H1 (cell line): ENCODE results near the gene GSC. TPM values are rescaled to one million over a fixed set of nuclear protein-coding genes. Genes with fewer than 3 reads are reported as not detected.

ENCODE experiments used
- CTCF ChIA-PET: fragments of 300-600 bp; sonication (Branson Sonifier 250); formaldehyde crosslinking; loops from one replicate; lab custom pipeline; 2021; ENCODE audit not compliant: partially characterized antibody; lab: Charles Lee
- POLR2A ChIA-PET: fragments of 300-600 bp; sonication (Branson Sonifier 250); formaldehyde crosslinking; loops from one replicate; lab custom pipeline; 2021; ENCODE audit warnings: inconsistent platforms; ENCODE audit not compliant: partially characterized antibody; lab: Charles Lee
- DNase-seq, 2 experiments: peaks; one replicate each; pipeline versions ENCODE4 v3.0.0 to v3.0.0-alpha.2; 2010 to 2022; ENCODE audit warnings: low spot score in 2 of 2, low read depth in 1 of 2, mixed read lengths in 1 of 2
- FAIRE-seq: peaks from 2 replicates; lab custom pipeline; 2011; peaks lifted over from hg19 to GRCh38; lab: Jason Lieb, UNC
- H2AFZ ChIP-seq: 2 replicates; pipeline ENCODE4 v1.8.1; 2012; ENCODE audit warnings: low read length, inconsistent platforms
- H2AK5ac ChIP-seq: 2 replicates; pipeline ENCODE4 v1.6.1; 2013; ENCODE audit warnings: low read depth, low read length
- H2BK120ac ChIP-seq: replicated peaks from 2 replicates; pipeline ENCODE3; 2013; ENCODE audit warnings: low read depth, low read length, inconsistent platforms
- H2BK12ac ChIP-seq: 2 replicates; pipeline ENCODE4 v1.6.1; 2013; ENCODE audit warnings: low read depth, low read length
- H2BK15ac ChIP-seq: 2 replicates; pipeline ENCODE4 v1.6.1; 2013; ENCODE audit warnings: low read length
- H2BK20ac ChIP-seq: 2 replicates; pipeline ENCODE4 v1.6.1; 2013; ENCODE audit warnings: low read length
- H2BK5ac ChIP-seq: 2 replicates; pipeline ENCODE4 v1.6.1; 2013; ENCODE audit warnings: low read depth, low read length
- H3K14ac ChIP-seq: 2 replicates; pipeline ENCODE4 v1.6.1; 2013; ENCODE audit warnings: inconsistent platforms; ENCODE audit not compliant: insufficient read length
- H3K18ac ChIP-seq: 2 replicates; pipeline ENCODE4 v1.6.1; 2013; ENCODE audit warnings: low read length; ENCODE audit errors: extremely low read depth
- H3K23ac ChIP-seq: 2 replicates; pipeline ENCODE4 v1.6.1; 2013; ENCODE audit warnings: inconsistent platforms; ENCODE audit not compliant: insufficient read length
- H3K23me2 ChIP-seq: 2 replicates; pipeline ENCODE4 v1.6.1; 2013; ENCODE audit warnings: low read depth, low read length
- H3K27ac ChIP-seq: 2 replicates; pipeline ENCODE4 v1.6.1; 2011; ENCODE audit warnings: low read depth, low read length, inconsistent platforms
- H3K27me3 ChIP-seq, 4 experiments: replicated peaks in 1 of 4; 1 replicate in 1 of 4; 2 replicates in 3 of 4; pipeline versions ENCODE4 v1.6.1 to v1.8.1; 2011 to 2013; ENCODE audit warnings: low read length in 3 of 4, mild to moderate bottlenecking in 3 of 4, inconsistent platforms in 2 of 4, mixed read lengths in 2 of 4, moderate library complexity in 1 of 4; ENCODE audit not compliant: control insufficient read depth in 3 of 4, insufficient read depth in 3 of 4; ENCODE audit errors: extremely low read depth in 1 of 4
- H3K36me3 ChIP-seq, 4 experiments: 2 replicates each; pipeline versions ENCODE4 v1.6.1 to v1.8.1; 2011 to 2013; ENCODE audit warnings: mild to moderate bottlenecking in 4 of 4, low read length in 3 of 4, moderate library complexity in 2 of 4, control low read depth in 1 of 4, inconsistent platforms in 1 of 4; ENCODE audit not compliant: insufficient read depth in 4 of 4, control insufficient read depth in 2 of 4
- H3K4ac ChIP-seq: replicated peaks from 2 replicates; pipeline ENCODE3; 2013; ENCODE audit warnings: low read length, low read depth, mixed read lengths, inconsistent platforms; ENCODE audit not compliant: insufficient read length
- H3K4me1 ChIP-seq, 4 experiments: replicated peaks in 1 of 4; 1 replicate in 1 of 4; 2 replicates in 3 of 4; pipeline versions ENCODE4 v1.6.1 to v1.8.1; 2011 to 2013; ENCODE audit warnings: low read length in 3 of 4, inconsistent platforms in 2 of 4, mixed read lengths in 1 of 4; ENCODE audit not compliant: insufficient read depth in 4 of 4, control insufficient read depth in 3 of 4
- H3K4me2 ChIP-seq, 2 experiments: 2 replicates each; pipeline versions ENCODE4 v1.6.1 to v1.8.1; 2011 to 2013; ENCODE audit warnings: low read depth in 2 of 2, low read length in 2 of 2, control low read depth in 1 of 2, inconsistent platforms in 1 of 2, mild to moderate bottlenecking in 1 of 2; ENCODE audit not compliant: insufficient read depth in 1 of 2
- H3K4me3 ChIP-seq, 4 experiments: fragments of 200-600, 300-600 bp in 1 of 4; sonication (generic), shearing (Covaris generic), sonication (Bioruptor Twin) in 1 of 4; 2 replicates each; pipeline versions ENCODE4 v1.5.1 to v1.8.1; 2011 to 2016; ENCODE audit warnings: low read length in 4 of 4, low read depth in 3 of 4, control low read depth in 2 of 4, inconsistent platforms in 2 of 4, mild to moderate bottlenecking in 2 of 4, mixed read lengths in 1 of 4, moderate library complexity in 1 of 4; ENCODE audit not compliant: insufficient read depth in 2 of 4; ENCODE audit errors: extremely low read depth in 1 of 4
- H3K56ac ChIP-seq: replicated peaks from 2 replicates; pipeline ENCODE3; 2013; ENCODE audit warnings: low read depth, mild to moderate bottlenecking, mixed read lengths, low read length, inconsistent platforms; ENCODE audit not compliant: insufficient read length
- H3K79me1 ChIP-seq: 2 replicates; pipeline ENCODE4 v1.6.1; 2013; ENCODE audit warnings: low read depth, low read length, control low read depth
- H3K79me2 ChIP-seq, 2 experiments: 2 replicates each; pipeline versions ENCODE4 v1.6.1 to v1.8.1; 2012 to 2013; ENCODE audit warnings: low read length in 2 of 2, mild to moderate bottlenecking in 2 of 2, inconsistent platforms in 1 of 2; ENCODE audit not compliant: insufficient read depth in 2 of 2, control insufficient read depth in 1 of 2
- H3K9ac ChIP-seq, 4 experiments: replicated peaks in 1 of 4; 1 replicate in 1 of 4; 2 replicates in 3 of 4; pipeline versions ENCODE4 v1.6.1 to v1.8.1; 2011 to 2013; ENCODE audit warnings: low read depth in 3 of 4, low read length in 3 of 4, control low read depth in 2 of 4, mild to moderate bottlenecking in 2 of 4, moderate library complexity in 2 of 4, inconsistent platforms in 1 of 4; ENCODE audit errors: extremely low read depth in 1 of 4
- H3K9me3 ChIP-seq, 2 experiments: 2 replicates each; pipeline versions ENCODE4 v1.6.1 to v1.8.1; 2012 to 2013; ENCODE audit warnings: mild to moderate bottlenecking in 2 of 2, moderate library complexity in 2 of 2, control low read depth in 1 of 2, inconsistent platforms in 1 of 2, low read depth in 1 of 2, low read length in 1 of 2, mixed read lengths in 1 of 2; ENCODE audit not compliant: insufficient read depth in 2 of 2
- H4K20me1 ChIP-seq, 2 experiments: replicated peaks in 1 of 2; 2 replicates each; pipeline versions ENCODE3 to v1.8.1; 2011 to 2013; ENCODE audit warnings: inconsistent platforms in 2 of 2, low read length in 2 of 2, mild to moderate bottlenecking in 1 of 2; ENCODE audit not compliant: insufficient read depth in 2 of 2, control insufficient read depth in 1 of 2
- H4K5ac ChIP-seq: 2 replicates; pipeline ENCODE4 v1.6.1; 2013; ENCODE audit warnings: low read length, low read depth, mixed read lengths, inconsistent platforms; ENCODE audit not compliant: insufficient read length
- H4K8ac ChIP-seq: 2 replicates; pipeline ENCODE4 v1.8.0; 2013; ENCODE audit warnings: mild to moderate bottlenecking, moderate library complexity, low read length, inconsistent platforms; ENCODE audit not compliant: insufficient read depth; ENCODE audit errors: extremely low read depth
- H4K91ac ChIP-seq: replicated peaks from 2 replicates; pipeline ENCODE3; 2013; ENCODE audit warnings: low read length, mixed read lengths, inconsistent platforms; ENCODE audit not compliant: insufficient read length
- CHD2 ChIP-seq: IDR thresholded peaks from 2 replicates; pipeline ENCODE4 v1.6.1; 2012; ENCODE audit warnings: low read length, improper control_type of control experiment
- MAFK ChIP-seq: IDR thresholded peaks from 2 replicates; pipeline ENCODE4 v1.6.1; 2012; ENCODE audit warnings: low read depth, mild to moderate bottlenecking, improper control_type of control experiment, low read length
- POU5F1 ChIP-seq: IDR thresholded peaks from 2 replicates; pipeline ENCODE4 v1.6.1; 2011; ENCODE audit warnings: low read depth, mild to moderate bottlenecking, low read length, moderate library complexity
- RAD21 ChIP-seq, 2 experiments: IDR thresholded peaks in 1 of 2; conservative IDR thresholded peaks in 1 of 2; 2 replicates each; pipeline ENCODE4 v1.6.1; 2011; ENCODE audit warnings: low read depth in 2 of 2, low read length in 2 of 2, improper control_type of control experiment in 1 of 2, inconsistent platforms in 1 of 2, mild to moderate bottlenecking in 1 of 2, moderate library complexity in 1 of 2
- SRF ChIP-seq: IDR thresholded peaks from 2 replicates; pipeline ENCODE4 v1.6.1; 2011; ENCODE audit warnings: mild to moderate bottlenecking, low read depth, low read length, moderate library complexity
- TCF12 ChIP-seq: IDR thresholded peaks from 2 replicates; pipeline ENCODE4 v1.6.1; 2011; ENCODE audit warnings: low read depth, mild to moderate bottlenecking, low read length
- WGBS, 2 experiments: shearing (Covaris generic) in 1 of 2; methylation state at CpG; one replicate each; pipeline versions ENCODE4 v1.1.6 to v1.1.7; 2013 to 2015; ENCODE audit warnings: low lambda C conversion rate in 2 of 2, mixed read lengths in 2 of 2, inconsistent platforms in 1 of 2, low coverage in 1 of 2, missing lambda C conversion rate in 1 of 2; ENCODE audit not compliant: insufficient replicate concordance in 2 of 2, insufficient coverage in 1 of 2, insufficient read length in 1 of 2; ENCODE audit errors: extremely low coverage in 1 of 2, missing lambda C conversion rate in 1 of 2; 5-methylcytosine and 5-hydroxymethylcytosine counted together
- polyA plus RNA-seq, 7 experiments: library from polyadenylated mRNA; depleted of rRNA in 3 of 7; stranded (reverse) in 5 of 7; unstranded in 2 of 7; fragments of >200 nt in 5 of 7; fragments of 200-250 nt in 2 of 7; gene quantifications; 1 replicate in 5 of 7; 2 replicates in 1 of 7; 4 replicates in 1 of 7; pipeline versions ENCODE4 v1.2.1 to v1.2.3, GENCODE V29; 2011 to 2013; ENCODE audit warnings: missing spikeins in 2 of 7, mixed read lengths in 2 of 7
- total RNA-seq: library from RNA; stranded (reverse); fragmentation: NEBNext Ultra II Directional; extraction: Animal tissue kit (Norgen Biotek cat#: 25700); gene quantifications from 2 replicates; pipeline ENCODE4 v1.2.1, GENCODE V29; 2021

GSC gene
- total and polyA plus RNA-seq, 2 of the 8 experiments (the other 6 are each of a cell fraction or from before 2014, with no cell fraction given): 0.17 to 0.54 TPM

GRCh38 chr14:94746131-94746530, 23.8 kb downstream of the GSC start:
- ChIA-PET CTCF (interaction anchor here (0.5 to 1.9 kb wide), 3 partner anchors 23 to 59 kb away, joined by 3 read pairs; no protein-coding TSS in a partner anchor), POLR2A (no interaction called here)
- H2AK5ac ChIP-seq: no peak overlapping the region
- H3K79me1 ChIP-seq: no peaks in the 10 kb centered on the region
- H3K14ac ChIP-seq: no peak overlapping the region
- H2BK20ac ChIP-seq: no peak overlapping the region
- H3K18ac ChIP-seq: no peak overlapping the region
- DNase-seq (no peak), FAIRE-seq (no peak)
- H3K56ac ChIP-seq: no peak overlapping the region
- H3K4ac ChIP-seq: no peak overlapping the region
- H4K91ac ChIP-seq: no peak overlapping the region
- WGBS, 2 experiments: 82% methylated on average over 3 of the region's 3 CpGs; no CpG with 5 or more reads in 1 of the 2 experiments
- H3K36me3 ChIP-seq: no peaks in the 10 kb centered on the region
- no peak overlapping the region for H3K4me3 ChIP-seq
- H4K5ac ChIP-seq: no peak overlapping the region
- H3K23me2 ChIP-seq: no peaks in the 10 kb centered on the region
- no peak overlapping the region for H4K8ac ChIP-seq
- H3K9ac ChIP-seq: no peak overlapping the region
- no peak overlapping the region for H2BK15ac ChIP-seq
- H2AFZ ChIP-seq: no peak overlapping the region
- H2BK5ac ChIP-seq: no peak overlapping the region
- no peaks in the 10 kb centered on the region for H3K4me1 ChIP-seq
- H3K9me3 ChIP-seq: no peaks in the 10 kb centered on the region
- H3K23ac ChIP-seq: no peak overlapping the region
- no peak overlapping the region for H2BK12ac ChIP-seq
- H3K4me2 ChIP-seq: no peak overlapping the region
- H2BK120ac ChIP-seq: no peak overlapping the region
- no peaks in the 10 kb centered on the region for H3K79me2 ChIP-seq
- no peak overlapping the region for H3K27ac ChIP-seq
- TF ChIP-seq RAD21 (IDR thresholded peaks at IDR 0.05 in 1 of 2, conservative IDR thresholded peaks at IDR 0.05 in 1 of 2; ENCODE audit: low read depth in 2 of 2, low read length in 2 of 2): no peak
- no peak for TF ChIP-seq SRF
- no peak for TF ChIP-seq MAFK
- TF ChIP-seq TCF12: no peak
- TF ChIP-seq CHD2: no peak
- no peak for TF ChIP-seq POU5F1
- H4K20me1 ChIP-seq: no peaks in the 10 kb centered on the region
- H3K27me3 ChIP-seq: no peaks in the 10 kb centered on the region
